HG03095 (cell line): Measurements from ENCODE around the gene GMCL1.
"Not testable (repeated sequence)": the region's sequence is repeated elsewhere in the genome, so short reads cannot be mapped to it uniquely, and the experiment has no call there.

Experiments used
- ATAC-seq: cut with Tn5 transposase; IDR thresholded peaks from one replicate; pipeline ENCODE4 v1.9.1; 2021; ENCODE audit warnings: moderate library complexity; ENCODE audit not compliant: unreplicated experiment

The GMCL1 gene

DNA sequence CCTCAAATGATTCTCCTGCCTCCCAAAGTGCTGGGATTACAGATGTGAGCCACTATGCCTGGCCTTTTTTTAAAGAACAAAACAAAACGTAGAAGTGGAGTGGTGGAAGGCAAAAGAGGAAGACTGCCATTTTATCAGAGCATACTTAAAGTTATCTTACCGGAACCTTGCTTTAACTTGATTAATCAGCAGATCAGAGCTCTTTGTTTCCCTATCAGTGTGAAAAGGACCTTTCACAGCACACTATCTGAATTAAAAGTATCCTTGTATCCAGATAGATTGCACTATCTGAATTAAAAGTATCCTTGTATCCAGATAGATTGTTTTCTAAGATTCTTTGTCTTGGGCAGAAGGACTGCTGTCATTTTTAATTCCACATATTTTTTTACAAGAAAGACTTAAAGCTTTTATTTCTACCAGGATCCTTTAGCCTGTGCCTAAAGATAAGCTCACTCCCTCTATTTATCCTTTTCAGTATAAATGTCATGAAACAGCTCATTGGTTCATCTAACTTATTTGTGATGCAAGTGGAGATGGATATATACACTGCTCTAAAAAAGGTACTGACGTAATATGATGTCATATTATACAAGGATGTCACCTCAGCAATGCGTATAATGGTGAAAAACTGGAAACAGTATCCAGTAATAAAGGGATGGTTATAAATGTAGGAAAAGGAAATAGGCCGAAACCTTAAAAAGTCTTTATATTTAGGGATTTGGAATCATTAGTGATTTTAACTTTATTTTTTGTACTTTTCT is 17.8 kb downstream of the GMCL1 start:
- no peak for ATAC-seq

DNA sequence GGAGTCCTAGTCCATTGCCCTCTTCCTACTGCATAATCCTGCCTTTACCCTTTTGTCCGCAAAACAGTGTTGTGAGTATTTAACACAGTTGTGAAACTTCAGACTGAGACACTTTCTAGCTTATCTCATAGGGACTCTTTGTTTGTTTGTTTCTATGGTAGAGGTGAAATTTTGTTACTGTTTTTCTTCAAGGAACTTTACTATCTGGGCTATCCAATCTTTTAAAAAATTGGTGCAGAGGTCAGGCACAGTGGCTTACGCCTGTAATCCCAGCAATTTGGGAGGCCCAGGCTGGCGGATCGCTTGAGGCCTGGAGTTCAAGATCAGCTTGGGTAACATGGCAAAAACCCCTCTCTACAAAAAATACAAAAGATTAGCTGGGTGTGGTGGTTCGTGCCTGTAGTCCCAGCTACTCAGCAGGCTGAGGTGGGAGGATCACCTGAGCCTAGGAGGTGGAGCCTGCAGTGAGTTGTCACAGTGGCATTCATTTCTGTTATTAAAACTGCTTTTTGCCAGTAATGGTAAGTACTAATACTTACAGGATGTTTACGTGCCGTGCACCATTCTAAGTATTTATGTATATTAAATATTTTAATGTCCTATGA is 18.8 kb downstream of the GMCL1 start:
- no peak for ATAC-seq

DNA sequence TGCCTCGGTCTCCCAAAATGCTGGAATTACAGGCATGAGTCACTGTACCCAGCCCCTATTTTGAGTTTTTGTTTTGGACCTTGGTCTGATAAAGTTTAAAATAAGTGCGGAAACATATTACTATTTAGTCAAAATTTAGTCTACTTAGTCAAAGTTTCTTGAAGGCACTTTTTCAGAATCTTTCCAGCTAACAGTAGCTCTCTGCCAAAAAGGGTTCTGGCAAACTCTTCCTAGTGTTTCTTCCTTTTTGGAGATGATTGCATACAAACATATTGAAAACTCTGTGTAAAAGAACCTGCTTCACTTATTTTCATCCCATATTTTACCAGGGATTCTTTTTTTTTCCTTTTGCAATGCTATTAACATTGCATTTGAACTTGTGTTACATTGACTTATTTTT is 28.8 kb downstream of the GMCL1 start:
- ATAC-seq = no peak

DNA sequence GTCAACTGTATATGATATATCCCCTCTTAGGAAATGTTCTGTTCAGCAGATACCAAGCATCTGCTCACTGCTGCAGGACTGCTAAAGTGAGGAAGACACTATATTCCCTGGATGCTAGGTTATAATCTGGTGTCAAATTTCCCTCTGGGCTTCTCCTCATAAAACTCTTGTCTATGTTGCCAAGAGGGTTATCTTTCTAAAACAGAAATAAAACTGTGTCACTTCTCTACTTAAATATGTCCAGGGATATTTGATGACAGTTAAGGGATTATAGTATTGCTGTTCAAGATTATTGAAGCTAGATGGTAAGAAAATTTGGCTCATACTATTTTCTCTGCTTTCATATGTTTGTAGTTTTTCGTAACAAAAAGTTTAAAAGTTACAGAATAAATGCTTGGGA is 33.8 kb downstream of the GMCL1 start:
- no peak for ATAC-seq

DNA sequence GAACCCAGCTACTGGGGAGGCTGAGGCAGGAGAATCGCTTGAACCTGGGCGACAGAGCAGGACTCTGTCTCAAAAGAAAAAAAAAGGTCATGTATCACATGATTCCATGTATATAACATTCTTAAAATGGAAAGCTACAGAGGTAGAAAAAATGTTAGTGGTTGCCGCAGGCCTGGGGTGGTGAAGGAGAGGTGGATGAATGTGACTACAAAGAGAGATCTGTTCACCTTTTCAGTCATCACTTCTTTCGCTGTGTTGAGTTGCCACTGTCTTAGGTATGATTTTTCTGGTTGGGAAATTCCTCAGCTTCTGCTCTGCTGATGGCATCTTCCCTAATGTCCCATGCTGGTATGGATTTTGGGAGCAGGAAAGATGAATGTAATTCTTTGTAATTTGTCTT is 59.0 kb downstream of the GMCL1 start:
- no peak for ATAC-seq

DNA sequence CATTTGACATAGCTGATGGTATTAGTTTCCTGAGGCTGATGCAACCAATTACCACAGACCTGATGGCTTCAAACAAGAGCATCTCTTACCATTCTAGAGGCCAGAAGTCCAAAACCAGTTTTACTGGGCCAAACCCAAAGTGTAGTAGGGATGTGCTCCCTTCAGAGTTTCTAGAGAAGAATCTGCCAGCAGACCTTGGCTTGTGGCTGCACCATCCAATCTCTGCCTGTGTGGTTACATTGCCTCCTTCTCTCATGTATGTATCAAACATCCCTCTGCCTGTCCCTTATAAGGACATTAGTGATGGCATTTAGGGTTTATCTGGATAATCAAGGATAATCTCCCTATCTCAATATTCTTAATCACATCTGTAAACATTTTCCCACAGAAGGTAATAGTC is 59.8 kb downstream of the GMCL1 start:
- ATAC-seq = no peak

DNA sequence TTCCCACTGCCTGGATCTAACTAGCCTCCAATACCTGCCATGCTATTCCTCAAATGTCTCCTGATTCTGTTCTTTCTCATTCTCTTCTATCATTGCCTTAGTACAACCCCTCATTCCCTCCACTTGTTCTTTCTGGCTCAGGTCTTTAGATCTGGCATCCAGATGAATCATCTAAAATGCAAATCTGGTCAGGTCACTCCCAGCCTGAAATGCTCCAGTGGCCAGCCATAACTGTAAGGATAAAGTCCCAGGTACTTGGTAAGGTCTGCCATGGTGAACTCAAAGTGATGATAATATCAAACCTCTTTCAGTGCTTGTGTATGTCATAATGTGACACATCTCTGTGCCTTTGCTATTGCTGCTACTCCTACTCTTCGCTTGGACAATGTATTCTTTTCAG is 61.4 kb downstream of the GMCL1 start:
- ATAC-seq = no peak

DNA sequence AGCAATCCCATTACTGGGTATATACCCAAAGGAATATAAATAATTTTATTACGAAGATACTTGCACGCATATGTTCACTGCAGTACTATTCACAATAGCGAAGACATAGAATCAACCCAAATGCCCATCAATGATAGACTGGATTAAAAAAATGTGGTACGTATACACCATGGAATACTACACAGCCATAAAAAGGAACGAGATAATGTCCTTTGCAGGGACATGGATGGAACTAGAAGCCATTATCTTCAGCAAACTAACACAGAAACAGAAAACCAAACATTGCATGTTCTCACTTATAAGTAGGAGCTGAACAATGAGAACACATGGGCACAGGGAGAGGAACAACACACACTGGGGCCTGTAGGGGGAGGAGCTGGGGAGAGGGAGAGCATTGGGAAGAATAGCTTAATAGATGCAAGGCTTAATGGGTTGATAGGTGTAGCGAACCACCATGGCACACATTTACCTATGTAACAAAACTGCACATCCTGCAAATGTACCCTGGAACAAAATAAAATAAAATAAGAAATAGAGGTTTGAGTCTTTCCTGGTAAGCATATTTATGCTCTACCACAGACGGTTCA is 63.5 kb downstream of the GMCL1 start:
- not testable (repeated sequence) for ATAC-seq

DNA sequence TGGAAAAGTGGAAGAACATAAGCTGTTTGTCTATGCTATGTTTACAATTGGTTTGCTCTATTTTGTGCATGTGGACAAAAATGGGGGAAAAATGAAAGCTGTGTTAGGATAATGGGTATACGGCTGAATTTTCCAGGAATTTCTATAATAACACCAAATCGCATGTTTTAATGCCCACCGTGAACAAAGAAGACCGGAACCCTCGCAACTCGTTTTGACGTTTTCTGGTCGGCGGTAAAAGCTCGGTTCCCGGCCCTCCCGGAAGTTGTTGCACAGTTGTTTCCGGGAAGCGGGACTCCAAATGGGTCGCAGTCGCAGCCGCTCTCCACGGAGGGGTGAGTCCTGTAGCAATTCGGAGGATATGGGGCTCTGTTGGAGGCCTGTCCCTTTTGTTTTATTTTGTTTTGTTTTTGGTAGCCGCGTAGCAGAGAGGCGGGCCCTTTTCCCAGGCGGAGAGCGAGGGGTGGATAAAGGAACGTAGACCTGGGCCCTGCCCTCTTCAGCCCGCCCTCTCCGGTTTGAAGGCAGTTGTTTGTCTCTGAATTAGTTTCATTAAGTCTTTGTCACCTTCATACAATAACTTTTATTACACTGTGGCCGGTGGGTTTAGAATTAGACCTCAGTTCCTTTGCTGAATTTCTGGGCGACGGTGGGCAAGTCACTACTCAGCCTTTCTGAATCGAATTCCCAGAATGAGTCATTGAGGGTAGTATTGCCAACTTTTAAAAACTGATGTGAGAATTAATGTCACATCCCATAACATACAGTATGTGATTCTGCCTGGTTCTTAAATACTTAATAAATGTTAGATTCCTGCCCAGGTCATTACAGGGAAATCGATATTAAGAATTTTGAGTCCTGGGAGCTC is 64.5 kb downstream of the GMCL1 start, which contains the start of gene SNRNP27:
SNRNP27 (plus strand) TSS at position 273 of the 868 bp plus-strand sequence; CDS start at position 302, 29 bp downstream.
- ATAC-seq = peak; percentile 75

DNA sequence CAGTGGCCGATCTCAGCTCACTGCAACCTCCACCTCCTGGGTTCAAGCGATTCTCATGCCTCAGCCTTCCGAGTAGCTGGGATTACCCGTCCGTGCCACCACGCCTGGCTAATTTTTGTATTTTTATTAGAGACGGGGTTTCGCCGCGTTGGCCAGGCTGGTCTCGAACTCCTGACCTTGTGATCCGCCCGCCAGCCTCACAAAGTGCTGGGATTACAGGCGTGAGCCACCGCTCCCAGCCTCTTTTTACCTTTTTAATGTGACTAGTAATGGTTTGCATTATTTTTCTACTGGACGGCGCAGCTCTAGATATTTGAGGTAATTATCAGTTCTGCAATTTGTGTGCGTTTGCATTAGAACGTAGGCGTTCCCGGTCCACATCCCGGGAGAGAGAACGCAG is 65.3 kb downstream of the GMCL1 start:
- ATAC-seq = not testable (repeated sequence)

DNA sequence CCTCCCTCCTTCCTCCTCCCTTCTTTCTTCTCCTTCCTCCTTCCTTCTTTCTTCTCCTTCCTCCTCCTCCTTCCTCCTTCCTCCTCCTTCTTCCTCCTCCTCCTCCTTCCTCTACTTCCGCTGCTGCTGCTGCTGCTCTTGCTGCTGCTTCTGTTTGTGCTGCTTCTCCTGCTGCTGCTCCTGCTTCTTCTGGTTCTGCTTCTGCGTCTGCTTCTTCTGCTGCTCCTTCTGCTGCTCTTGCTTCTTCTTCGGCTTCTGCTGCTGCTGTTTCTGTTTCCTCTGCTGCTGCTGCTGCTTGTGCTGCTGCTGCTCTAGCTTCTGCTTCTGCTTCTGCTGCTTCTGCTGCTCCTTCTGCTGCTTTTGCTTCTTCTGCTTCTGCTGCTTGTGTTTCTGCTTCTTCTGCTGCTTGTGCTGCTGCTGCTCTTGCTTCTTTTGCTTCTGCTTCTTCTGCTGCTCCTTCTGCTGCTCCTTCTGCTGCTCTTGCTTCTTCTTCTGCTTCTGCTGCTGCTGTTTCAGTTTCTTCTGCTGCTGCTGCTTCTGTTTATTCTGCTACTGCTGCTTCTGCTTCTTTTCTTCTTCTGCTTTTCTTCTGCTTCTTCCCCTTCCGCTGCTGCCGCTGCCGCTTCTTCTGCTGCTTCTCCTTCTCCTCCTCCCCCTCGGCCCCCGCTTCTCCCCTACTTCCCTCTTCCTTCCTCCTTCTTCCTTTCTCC is 72.9 kb downstream of the GMCL1 start:
- ATAC-seq = no peak

DNA sequence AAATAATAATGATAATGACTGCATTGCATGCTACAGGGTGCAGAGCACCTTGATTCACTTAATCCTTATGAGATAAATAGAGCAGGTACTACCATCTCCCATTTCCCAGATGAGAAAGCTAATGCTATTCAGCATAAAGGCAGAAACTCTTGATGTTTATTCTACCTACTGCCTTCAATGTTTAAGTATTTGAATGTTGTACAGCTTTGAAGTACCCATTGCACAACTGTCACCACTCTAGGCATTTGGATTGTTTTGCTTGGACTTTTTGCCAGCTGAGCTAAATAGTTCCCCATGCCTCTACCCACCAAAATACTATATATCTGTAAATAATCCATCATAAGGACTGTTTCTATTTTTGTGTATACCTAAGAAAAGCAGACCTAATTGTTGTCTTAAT is 77.8 kb downstream of the GMCL1 start:
- ATAC-seq = no peak

DNA sequence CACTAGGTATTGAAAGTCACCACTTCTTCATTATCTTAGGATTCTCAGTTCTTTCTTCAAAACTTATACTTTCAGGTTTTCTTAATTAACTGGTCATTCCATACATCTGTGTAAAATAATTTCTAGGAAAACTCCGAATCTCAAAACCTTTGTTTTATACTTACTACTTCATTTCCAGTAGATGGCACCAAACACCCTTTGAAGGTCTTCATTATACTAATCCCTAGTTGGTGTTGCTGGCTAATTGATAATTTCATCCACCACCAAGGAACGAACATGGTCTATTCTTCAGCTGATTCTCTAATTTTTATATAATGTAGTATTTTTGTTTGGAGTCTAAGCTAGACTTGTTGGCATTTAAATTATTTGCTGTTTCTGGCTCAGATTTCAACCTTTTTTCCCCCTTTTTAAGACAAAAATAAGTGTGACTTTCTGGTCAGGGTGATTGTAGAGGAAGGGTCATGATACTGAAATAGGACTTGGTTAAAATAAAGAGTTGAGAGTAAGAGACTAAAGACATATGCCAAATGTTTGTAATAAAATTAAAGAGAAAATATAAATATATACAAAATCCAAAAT is 82.6 kb downstream of the GMCL1 start:
- ATAC-seq = no peak

DNA sequence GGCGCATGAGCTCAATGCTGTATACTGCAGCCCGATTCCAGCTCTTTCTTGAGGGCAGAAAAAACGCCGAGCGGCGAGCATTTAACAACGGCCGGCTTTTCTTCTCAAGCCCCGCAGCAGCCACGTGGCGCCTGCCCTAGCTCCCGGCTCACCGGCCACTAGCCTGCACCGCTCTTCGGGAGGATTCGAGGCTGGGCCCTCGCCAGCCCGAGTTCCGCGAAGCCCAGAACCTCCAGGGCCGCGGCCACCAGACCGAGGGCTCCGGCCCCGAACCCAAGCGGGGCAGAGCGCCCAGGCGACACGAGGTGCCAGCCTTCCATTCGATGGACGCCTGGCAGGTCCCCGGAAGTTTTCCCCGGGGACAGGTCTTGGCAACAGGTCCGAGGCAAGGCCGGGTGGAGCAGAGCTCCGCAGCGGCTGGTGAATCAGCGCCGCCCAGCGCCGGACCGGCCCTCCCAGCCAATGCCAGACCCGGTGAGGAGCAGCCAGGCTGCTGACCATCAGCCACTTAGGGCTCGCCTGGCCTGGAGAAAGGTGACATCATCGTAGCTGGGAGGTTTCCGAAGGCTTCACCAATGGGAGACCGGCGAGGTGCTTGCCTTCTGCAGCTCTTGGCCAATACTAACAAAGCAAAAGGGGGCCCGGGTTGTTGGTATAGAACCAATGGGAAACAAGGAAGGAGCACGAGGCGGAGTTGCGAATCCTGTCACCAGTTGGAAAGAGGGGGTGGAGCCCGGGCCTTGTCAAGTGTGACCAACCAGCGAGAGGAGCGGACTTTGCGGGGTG is 84.9 kb downstream of the GMCL1 start:
- ATAC-seq = peak; percentile 87

DNA sequence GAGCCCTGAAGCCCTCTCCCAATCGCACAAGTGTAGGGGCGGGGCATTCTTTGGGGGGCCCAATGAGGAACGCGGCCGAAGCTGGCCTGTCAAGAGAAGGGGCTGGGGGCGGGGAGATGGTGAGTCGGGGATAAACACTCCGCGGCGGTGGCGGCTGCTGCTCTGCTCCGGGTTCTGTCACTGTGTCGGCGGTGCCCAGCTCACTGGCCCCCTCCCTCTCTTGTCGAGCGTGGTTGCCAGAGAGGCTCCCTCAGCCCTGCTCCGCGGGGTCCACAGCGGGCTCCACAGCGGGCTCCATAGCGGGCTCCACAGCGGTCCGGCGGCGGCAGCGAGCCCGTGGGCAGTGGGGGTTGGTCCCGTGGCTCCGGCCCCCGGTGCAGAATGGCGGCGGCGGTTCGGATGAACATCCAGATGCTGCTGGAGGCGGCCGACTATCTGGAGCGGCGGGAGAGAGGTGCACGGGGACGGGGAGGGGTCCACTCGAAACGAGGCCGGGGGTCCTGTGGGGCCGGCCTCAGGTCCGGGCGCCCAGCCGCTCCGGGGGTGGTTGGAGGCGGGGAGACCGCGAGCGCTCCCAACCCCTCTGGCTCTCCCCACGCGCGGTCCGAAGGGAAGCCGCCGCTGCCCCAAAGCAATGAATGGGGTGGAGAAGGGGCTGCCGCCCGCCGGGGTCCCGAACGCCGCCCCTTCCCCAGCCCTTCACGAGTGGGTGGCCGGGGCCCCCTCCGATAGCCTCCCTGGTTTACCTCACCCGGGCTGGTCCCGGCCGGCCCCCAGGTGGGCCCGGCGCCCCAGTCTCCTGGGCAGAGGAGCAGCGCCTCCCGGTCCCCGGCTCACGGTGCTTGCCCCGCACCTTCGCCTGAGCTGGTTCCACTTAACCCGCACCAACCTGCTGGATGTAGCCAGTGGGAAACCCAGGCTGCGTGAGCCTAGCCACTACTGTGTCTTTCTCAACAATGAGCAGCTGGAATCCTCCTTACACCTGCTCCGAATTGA is 85.8 kb downstream of the GMCL1 start, which contains the start of gene MXD1:
MXD1 (plus strand) TSS at position 160 of the 996 bp plus-strand sequence; CDS start at position 382, 222 bp downstream.
- ATAC-seq = no peak

DNA sequence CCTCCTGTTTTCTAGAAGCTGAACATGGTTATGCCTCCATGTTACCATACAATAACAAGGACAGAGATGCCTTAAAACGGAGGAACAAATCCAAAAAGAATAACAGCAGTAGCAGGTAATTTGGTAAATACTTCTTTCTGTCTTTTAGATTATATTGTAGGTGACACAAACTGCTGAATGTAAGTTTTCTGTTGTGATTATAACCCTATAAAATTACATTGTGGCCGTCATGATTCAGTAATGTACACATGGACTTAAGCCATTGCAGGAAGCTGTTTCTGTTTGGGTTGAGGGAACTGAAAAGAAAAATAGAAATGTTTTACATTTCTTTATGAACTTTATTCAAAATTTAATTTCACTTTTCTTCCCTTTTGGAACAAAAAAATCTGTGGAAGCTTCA is 86.6 kb downstream of the GMCL1 start:
- ATAC-seq = no peak

DNA sequence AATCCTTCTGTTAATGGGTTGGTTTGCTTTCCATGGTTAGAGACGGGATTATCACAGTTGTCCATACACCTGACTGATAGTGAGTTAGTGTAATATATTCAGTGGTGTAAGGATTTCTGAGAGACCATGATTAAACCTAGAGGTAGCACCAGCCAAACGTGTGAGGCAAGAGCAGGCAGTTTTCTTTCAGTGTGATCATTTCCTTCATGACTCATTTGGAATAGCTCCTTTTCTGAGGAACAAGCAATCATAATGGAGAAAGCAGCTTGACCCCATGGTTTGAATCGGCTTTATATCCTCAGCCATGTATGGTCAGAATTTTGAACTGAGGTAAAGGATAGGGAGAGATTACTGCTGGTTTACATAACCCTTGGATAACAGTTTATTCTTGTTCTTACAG is 88.4 kb downstream of the GMCL1 start:
- ATAC-seq = no peak

DNA sequence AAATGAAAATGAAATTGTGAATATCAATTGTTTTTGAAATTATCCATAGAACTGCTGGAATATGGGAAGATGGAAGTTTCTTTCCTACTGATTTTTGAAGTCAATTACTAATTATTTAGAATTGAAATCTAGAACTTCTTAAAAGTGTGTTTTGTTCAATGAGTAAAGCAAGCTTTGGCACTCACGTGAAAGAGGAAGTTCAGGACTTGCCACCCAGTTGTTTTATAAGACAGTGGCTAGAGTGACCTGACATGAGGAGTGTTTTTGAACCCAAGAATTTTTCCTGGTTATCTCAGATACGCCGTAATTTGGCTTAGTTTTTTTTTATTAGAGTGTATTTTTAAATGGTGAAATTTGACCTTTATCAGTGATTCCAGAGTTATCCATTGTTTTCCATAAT is 88.9 kb downstream of the GMCL1 start:
- no peak for ATAC-seq
